DMS79 treated with DMSO at 0.1 percent for 48 hours (cell line): Measurements from ENCODE around the gene CYP21A2.
"Not testable (repeated sequence)": the region's sequence is repeated elsewhere in the genome, so short reads cannot be mapped to it uniquely, and the experiment has no call there.

ENCODE experiments used
- DNase-seq: peaks from one replicate; lab custom pipeline; 2025; lab: John Stamatoyannopoulos, UW

CYP21A2 gene

DNA sequence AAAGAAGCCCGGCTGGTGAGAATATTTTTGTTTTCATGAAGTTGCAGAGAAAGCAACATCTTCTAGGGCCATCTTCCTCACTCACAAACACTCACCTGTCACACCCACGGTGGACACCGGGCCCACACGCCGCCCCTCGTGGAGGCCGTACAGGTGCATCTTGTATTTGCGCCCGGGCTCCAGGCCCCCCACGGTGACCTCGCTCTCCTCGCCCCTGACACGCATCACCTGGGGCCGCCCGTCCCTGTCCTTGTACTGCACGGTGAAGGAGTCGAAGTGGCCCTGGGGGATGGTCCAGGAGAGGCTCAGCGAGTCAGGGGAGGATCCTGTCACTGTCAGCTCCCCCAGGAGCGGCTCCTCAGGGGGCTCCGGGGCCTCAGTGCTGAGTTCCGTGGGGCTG lies 17.5 kb downstream of the CYP21A2 start:
- not testable (repeated sequence) for DNase-seq

DNA sequence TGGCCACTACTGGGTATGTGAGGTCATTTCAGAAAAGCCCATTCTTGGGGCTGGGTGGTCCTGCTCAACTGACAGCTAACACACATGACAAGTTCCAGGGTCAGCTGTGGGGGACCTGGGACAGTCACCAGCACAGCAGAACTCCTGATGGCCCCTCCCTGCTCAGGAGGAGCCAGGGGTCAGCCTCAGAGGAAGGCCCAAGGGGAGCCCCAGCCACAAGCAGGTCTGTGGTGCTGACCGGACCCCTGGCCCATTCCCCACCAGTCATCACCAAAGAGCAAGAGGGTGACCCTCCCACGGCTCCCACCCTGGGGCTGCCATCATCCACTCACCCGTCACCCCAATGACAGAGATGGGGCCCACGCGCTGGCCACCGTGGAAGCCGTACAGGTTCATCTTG lies 18.0 kb downstream of the CYP21A2 start:
- DNase-seq, result no peak

DNA sequence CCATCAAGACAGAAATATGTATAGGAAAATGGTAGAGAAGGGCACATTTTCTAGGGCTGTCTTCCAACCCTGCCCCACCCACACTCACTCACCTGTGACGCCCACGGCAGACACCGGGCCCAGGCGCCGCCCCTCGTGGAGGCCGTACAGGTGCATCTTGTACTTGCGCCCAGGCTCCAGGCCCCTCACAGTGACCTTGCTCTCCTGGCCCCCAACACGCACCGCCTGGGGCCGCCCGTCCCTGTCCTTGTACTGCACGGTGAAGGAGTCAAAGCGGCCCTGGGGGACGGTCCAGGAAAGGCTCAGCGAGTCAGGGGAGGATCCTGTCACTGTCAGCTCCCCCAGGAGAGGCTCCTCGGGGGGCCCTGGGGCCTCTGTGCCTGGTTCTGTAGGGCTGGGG lies 19.8 kb downstream of the CYP21A2 start:
- no peak for DNase-seq

DNA sequence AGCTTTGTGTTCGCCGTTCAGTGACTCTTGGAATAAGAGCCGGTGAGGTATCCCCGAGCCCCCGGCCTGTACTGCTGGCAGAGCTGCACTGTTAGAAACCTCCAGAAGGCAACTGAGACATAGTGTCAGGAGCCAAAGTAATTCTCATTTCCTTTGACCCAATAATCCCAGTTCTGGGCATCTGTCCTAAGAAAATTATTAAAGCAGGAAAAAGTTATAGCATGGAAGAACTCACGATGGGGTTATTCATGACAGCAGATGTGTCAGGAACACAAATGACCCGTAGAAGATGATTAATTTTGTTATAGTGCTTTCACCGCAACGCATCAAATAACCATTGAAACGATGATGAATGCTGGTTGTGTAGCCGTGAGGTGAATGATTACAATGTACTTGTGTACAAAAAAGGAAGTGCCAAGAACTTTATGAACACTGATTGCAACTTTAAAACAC lies 20.3 kb downstream of the CYP21A2 start:
- no peak for DNase-seq

DNA sequence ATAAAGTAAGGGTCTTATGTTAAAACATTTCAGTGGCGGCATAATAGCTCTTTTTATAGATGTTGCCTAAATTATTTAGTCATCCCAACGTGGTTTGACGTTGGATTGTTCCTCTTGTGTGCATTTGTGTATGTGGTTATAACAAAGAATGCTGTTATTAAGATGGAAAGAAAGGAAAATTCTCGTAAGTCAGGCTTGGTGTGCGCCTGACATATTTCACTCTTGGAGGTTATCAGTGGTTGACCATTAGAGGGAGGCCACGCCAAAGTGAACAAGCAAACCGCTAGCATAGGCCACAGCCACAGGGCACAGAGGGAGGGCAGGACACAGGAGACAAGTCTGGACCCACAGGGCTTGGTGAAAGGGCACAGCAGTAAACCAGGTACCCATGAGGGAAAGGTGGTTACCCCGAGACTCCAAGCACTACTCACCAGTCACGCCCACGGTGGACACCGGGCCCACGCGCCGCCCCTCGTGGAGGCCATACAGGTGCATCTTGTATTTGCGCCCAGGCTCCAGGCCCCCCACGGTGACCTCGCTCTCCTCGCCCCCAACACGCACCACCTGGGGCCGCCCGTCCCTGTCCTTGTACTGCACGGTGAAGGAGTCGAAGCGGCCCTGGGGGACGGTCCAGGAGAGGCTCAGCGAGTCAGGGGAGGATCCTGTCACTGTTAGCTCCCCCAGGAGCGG lies 22.9 kb downstream of the CYP21A2 start:
- no peak for DNase-seq

DNA sequence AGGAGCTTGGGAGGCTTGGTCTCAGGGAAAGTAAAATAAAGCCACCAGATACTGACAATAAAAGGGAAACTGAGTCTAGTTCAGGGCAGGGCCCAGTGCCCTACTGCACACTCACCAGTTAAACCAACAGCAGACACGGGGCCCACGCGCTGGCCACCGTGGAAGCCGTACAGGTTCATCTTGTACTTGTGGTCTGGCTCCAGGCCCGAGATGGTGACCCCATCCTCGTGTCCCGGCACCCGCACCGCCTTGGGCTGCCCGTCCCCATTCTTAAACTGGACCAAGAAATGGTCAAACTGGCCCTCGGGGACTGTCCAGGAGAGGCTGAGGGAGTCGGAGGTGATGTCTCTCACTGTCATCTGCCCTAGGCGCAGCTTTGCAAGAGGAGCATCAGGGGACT lies 26.5 kb downstream of the CYP21A2 start:
- no peak for DNase-seq

DNA sequence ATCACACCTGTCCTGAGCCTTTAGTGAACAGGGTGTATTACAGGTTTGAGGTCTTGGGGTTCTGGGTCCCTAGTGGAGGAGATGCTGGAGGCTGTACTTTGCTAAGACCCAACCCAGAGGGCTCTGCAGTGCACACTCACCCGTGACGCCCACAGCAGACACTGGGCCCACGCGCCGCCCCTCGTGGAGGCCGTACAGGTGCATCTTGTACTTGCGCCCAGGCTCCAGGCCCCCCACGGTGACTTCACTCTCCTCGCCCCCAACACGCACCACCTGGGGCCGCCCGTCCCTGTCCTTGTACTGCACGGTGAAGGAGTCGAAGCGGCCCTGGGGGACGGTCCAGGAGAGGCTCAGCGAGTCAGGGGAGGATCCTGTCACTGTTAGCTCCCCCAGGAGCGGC lies 29.3 kb downstream of the CYP21A2 start:
- not testable (repeated sequence) for DNase-seq

DNA sequence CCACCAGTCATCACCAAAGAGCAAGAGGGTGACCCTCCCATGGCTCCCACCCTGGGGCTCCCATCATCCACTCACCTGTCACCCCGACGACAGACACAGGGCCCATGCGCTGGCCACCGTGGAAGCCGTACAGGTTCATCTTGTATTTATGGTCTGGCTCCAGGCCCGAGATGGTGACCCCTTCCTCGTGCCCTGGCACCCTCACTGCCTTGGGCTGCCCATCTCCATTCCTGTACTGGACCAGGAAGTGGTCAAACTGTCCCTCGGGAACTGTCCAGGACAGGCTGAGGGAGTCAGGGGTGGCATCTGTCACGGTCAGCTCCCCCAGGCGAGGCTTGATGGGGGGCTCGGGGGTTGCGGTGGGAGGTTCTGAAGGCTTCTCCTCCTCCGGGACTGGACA lies 30.1 kb downstream of the CYP21A2 start:
- not testable (repeated sequence) for DNase-seq

DNA sequence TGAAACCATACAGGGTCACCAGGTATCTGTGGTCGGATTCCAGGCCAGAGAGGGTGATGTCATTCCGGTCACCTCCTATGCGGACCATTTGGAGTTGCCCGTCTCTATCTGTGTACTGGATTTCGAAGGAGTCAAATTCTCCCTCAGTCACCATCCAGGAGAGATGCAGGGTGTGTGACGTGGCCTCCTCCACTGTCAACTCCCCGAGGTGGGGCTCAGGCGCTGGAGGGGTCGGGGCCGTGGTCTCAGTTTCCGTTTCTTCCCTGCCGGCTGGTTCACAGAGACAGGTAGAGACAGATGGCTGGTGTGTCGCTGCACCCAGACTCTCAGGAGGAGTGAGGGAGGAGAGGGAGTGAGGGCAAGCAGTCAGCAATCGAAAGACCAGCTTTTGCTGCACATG lies 30.7 kb downstream of the CYP21A2 start:
- DNase-seq, result no peak

DNA sequence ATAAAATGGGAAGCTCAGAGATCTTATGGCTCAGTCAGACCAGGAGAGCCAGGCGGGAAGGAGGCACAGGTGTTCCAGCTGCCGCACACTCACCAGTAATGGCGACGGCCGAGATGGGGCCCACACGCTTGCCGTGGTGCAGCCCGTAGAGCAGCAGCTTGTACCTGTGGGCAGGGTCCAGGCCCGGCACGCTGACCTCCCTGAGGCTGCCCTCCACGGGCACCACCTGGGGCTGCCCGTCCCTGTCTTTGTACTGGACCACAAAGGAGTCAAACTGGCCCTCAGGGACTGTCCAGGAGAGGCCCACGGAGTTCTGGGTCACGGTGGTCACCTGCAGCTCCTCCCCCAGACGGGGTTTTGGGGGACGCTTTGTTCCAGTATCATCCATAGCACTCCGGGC lies 31.2 kb downstream of the CYP21A2 start:
- DNase-seq, result no peak

DNA sequence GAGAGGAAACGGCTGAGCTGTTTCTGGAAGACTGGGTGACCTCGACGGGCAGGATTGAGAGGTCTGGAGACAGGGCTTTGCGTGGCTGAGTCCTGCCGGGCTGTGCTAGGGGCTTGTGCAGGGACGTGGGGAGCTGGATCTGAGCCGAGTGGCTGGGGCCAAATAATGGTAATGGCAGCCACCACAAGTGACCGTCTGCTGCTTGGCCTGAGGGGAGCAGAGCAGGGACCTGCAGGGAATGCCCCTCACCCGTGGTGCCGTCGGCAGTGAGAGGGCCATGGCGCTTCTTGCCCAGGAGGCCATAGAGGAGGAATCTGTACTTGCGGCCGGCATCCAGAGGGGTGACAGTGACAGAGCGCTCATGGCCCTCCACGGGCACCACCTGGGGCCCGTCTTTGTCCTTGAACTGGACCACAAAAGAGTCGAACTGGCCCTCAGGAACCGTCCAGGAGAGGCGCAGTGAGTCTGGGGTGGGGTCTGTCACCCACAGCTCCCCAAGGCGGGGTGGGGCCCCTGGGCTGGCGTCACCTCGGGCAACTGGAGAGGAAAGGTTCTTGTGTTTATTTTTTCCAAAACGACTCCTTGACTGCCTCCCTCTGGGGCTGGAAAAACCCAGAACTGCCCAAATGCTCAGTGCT lies 31.8 kb downstream of the CYP21A2 start:
- no peak for DNase-seq

DNA sequence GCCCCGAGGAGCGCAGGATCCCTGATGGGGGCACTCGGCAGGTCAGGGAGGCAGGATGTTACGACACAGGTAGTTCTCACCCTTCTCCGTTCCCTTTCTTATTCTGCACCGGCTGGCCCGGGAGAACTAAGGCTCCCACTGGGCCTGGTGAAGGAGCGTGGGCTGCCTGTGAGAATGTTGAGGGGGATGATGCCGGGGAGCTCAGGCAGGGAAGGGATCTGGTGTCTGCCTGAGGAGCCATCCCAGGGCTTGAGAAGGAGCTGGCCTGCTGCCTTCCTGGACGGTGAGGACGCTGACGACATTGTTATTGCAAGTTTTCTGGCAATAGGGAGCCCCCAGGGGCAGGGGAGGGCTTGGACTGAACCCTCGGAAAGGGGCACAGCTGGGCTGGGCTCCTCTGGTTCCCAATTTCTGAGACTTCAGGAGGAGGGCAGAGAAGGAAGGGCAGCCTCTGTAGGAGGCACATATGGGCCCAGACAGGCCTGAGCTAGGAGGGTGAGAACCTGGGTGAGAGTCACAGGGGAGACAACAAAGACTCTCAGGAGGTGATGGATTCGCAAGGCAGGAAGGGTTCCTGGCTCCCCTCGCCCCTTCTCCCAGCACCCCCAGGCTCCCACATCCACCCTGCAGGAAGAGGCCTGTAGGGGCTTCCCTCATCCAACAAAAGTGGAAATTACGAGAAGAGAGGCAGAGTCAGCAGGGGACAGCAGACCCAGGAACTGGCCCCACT lies 32.8 kb downstream of the CYP21A2 start:
- no peak for DNase-seq

DNA sequence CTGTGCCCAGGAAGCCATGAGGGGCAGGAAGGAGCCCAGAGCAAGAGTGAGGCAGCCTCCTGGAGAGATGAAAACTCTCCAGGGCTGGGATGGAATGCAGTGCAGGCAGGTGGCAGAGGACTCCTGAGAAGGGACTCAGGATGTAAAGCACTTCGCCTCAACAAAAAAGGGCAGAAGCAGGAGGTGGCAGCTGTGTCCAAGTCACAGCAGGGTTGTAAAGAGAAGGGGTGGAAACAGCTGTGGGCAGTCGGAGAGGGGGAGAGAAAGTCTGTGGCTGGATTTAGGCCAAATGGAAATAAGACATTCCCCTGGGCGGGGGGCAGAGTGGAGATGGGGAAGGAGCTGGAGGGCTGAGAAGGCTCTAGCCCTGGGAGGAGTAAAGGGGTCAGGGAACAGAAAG lies 34.9 kb downstream of the CYP21A2 start:
- peak; percentile 52 for DNase-seq

DNA sequence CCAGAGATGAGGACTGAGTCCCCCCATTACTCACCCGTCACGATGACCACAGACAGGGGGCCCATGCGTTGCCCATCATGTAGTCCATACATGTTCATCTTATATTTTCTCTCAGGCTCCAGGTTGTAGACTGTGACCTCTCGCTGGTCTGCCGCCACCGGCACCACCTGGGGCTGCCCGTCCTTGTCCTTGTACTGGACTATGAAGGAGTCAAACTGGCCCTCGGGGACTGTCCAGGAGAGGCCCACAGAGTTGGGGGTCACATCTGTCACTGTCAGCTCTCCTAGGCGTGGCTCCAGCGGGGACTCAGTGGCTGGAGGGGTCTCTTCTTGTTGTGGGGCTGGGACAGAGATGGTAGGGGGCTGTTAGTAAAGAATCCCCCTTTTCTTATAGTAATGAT lies 35.4 kb downstream of the CYP21A2 start:
- no peak for DNase-seq

DNA sequence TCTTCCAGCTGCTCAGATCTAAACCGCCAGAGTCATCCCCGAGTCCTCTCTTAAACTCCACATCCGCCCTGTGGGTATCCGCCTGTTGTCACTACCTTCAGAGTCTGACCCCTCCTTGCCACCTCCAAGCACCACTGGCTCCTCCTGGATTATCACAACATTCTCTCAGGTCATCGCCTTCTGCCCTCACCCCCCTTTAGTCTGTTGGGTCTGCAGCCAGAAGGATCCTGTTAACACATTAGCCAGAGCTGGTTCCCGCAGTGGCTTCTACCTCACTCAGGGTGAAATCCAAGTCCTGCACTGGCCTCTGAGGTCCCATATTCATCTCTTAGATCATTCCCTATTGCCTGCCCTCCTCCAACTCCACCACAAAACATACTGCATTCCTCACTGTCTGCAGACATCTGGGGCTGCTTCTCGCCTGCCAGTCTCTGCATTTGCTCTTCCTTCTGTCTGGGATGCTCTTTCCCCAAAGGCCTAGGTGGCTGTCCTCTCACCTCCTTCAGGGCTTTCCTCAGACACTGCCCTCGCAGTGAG lies 36.8 kb downstream of the CYP21A2 start:
- DNase-seq, result no peak

DNA sequence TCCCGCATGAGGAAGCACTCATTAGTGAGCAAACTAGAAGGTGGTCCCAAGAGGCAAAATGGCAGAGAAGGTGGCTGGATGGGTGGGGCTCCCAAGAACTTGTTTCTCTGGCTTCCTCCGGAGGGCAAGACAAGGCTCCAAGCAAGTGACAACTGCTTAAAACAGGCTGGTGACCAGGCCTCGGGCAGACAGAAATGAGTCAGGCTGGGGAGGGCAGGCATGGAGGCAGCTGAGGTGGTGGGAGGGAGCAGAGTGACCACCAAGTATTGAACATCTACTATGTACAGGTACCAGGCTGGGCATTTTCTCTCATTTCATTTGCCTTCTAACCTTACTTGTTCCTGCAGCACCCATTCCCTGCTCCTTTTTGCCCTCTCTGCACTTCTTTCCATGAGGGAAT lies 37.6 kb downstream of the CYP21A2 start:
- DNase-seq, result no peak

DNA sequence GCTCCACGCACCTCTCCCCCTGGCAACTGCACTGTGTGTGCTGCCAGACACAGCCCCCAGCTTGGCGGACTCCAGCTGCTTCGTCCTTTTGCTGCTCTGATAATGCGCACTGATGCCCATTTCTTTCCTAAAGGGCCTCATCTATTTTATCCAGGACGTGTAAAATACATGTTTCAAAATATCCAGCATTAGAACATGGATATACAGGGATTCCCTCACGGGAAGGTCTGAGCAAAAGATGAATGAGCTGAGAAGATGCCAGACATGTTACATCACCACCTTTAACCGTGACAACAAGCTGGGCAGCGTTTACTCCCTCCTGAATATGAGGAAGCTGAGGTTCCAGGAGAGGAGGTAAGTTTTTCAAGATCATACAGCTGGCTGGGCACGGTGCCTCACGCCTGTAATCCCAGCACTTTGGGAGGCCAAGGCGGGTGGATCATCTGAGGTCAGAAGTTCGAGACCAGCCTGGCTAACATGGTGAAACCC lies 38.1 kb downstream of the CYP21A2 start:
- no peak for DNase-seq

DNA sequence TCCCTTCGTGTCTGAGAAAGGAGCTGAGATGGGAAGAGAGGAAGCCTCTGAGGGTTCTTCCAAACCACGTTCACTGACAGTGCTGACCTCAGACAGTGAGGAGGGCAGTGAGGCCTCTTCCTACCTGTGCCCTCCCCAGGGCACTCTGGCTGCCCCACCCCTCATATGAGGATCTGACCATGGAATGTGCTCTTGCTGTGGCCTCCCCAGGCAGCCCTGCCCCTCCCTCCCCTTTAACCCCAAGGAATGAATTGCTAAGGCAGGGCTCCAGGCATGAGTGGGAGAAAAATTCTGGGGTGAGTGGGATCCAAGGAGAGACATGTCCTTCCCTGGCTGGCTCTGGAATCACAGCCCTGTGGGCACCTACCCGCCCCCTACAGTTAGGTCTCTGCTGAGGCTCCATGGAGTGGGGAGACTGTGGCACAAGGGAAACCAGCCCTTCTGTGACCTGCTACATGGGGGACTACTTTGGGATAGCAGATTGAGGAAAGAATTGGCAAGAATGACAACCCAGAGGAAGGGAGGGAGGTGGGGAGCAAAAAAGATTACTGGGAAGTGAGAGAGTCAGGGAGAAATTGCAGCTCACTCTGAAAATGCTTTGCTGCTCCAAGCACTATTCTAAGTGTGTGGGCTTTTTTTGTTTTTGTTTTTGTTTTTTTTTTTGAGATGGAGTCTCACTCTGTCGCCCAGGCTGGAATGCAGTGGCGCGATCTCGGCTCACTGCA lies 41.5 kb downstream of the CYP21A2 start:
- no peak for DNase-seq

DNA sequence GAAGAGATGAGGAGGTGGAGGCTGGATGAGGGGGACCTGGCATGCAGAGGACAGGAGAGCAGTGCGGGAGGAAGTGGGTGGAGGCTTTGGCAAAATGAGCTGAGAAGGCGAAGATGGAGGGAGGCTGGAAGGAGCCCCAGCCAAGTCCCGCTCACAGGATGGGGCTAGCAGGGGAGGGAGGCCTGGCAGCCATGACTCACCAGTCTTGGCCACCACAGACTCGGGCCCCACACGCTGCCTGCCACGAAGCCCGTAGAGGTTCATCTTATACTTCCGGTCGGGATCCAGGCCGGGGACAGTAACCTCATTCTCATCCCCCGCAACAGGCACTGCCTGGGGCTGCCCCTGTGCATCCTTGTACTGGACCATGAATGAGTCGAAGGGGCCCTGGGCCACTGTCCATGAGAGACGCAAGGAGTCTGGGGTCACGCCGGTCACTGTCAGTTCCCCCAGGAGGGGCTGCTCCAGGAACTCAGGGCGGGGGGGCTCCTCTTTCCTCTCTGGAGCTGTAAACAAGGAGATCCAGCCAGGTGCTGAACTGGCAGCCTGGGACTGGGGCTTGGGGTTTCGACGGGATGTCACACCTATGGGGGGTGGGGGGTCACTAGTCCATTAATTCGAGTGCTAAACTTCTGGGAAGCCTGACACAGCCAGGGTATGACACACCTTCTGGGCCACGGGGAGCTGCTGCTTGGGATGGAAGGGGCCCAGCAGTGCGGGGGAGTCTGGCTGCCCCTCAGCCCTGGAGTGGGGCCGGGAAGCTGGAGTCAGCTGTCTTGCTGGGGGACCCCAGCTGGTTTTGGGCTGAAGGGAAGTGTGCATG lies 43.2 kb downstream of the CYP21A2 start:
- no peak for DNase-seq

DNA sequence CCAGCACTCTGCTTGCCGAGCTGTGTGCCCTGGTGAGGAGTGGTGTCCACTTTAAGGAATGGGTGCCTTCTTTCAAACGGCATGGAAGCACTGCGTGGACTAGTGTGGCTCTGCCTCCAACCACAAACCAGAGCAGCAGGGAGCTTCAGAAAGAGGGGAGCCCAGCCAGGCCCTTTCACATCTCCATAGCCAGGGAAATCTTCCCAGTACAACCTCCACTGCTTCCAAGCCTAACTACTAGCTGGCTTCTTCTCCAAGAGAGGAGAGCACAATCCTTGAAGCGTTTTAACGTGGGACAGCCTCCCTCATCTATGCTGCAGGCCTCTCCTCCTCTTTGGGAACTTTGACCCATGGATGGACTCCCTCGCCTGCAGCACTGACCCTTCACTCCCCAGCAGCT lies 44.3 kb downstream of the CYP21A2 start:
- DNase-seq, result no peak

DNA sequence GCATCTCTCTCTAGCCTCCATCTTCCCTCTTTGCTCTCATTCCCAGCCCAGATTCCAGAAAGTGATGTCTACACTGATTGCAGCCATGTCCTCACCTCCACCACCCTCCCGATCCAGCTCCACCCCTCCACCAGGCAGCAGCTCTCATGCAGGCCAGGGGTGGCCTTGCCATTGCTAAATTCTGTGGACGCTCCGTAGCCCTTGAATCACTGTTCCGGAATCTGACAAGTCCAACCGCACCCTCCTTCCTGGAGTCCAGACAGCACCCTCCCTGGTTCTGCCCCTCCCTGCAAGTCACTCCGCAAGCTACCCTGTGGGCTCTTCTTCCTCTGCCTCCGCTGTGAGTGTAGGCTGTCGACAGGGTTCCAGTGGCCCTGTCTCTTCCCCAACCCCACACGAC lies 44.7 kb downstream of the CYP21A2 start:
- DNase-seq, result no peak
